ENCODE results near the gene MRRF.

GRCh38 chr9:122318284-122318683 is 53.6 kb downstream of the MRRF start:
- TF ChIP-seq CTCF (IDR thresholded peaks at IDR 0.05) (no peak), POLR2A (IDR thresholded peaks at IDR 0.05) (no peak)
